Thyroid gland (tissue), 4 donors: Measurements from ENCODE around the gene POC1B.

ENCODE experiments used
- POLR2A ChIP-seq, 2 donors: fragments of 450-650 bp; IDR thresholded peaks; one replicate each; pipeline ENCODE4 v1.6.1; 2017; ENCODE audit warnings: antibody characterized with exemption in 2 of 2, mild to moderate bottlenecking in 2 of 2, moderate library complexity in 1 of 2
- TF ChIP-seq, protein P1 (sequence below), 6 experiments: fragments of 200-600 bp in 3 of 6; fragments of 450-650 bp in 3 of 6; sonication (generic) in 3 of 6; IDR thresholded peaks; one replicate each; pipeline ENCODE4 v1.5.1; 2016 to 2019; ENCODE audit warnings: antibody characterized with exemption in 6 of 6, mild to moderate bottlenecking in 2 of 6, inconsistent platforms in 1 of 6, moderate library complexity in 1 of 6

DNA sequence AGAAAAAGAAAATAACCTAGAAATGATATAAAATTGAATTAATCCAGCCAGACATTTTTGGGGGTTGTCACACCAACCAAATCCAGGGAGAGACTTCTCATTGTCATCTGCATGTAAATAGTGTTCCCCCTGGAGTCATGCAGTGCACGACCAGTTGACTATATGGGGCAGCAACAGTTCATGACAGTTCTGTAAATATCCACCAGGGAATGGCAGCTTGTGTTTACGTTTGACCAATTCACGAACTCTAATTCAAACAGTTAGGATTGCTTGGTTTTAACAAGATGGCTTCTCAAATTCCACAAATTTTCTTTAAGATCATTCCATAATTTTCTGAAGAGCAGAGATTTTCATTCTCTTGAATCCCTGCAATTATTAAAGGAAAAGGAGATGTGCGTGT, 130.1 kb downstream of the POC1B start:
- TF ChIP-seq, protein P1, sequence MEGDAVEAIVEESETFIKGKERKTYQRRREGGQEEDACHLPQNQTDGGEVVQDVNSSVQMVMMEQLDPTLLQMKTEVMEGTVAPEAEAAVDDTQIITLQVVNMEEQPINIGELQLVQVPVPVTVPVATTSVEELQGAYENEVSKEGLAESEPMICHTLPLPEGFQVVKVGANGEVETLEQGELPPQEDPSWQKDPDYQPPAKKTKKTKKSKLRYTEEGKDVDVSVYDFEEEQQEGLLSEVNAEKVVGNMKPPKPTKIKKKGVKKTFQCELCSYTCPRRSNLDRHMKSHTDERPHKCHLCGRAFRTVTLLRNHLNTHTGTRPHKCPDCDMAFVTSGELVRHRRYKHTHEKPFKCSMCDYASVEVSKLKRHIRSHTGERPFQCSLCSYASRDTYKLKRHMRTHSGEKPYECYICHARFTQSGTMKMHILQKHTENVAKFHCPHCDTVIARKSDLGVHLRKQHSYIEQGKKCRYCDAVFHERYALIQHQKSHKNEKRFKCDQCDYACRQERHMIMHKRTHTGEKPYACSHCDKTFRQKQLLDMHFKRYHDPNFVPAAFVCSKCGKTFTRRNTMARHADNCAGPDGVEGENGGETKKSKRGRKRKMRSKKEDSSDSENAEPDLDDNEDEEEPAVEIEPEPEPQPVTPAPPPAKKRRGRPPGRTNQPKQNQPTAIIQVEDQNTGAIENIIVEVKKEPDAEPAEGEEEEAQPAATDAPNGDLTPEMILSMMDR (IDR thresholded peaks at IDR 0.05), result no peak
- no peak for TF ChIP-seq POLR2A (IDR thresholded peaks at IDR 0.05)
